Activated CD8-positive, alpha-beta T cell treated with anti-CD3 and anti-CD28 coated beads for 36 hours (primary cell): ENCODE measurements around the gene MDM4. TPM values are rescaled to one million over a fixed set of nuclear protein-coding genes. Genes with fewer than 3 reads are reported as not detected.

Experiments used
- ATAC-seq: fragments of 200-7000 bp; cut with Tn5 transposase; one replicate; pipeline ENCODE4 v1.10.0; 2021; ENCODE audit warnings: mild to moderate bottlenecking, moderate library complexity
- CTCF ChIA-PET: fragments of 350-600 bp; sonication (Branson Sonifier 250); formaldehyde crosslinking; loops from one replicate; lab custom pipeline; 2021; ENCODE audit warnings: antibody characterized with exemption; lab: Charles Lee
- POLR2A ChIA-PET: fragments of 350-600 bp; sonication (Branson Sonifier 250); formaldehyde crosslinking; loops from one replicate; lab custom pipeline; 2021; ENCODE audit warnings: antibody characterized with exemption; lab: Charles Lee
- DNase-seq: peaks from one replicate; pipeline ENCODE4 v3.0.0-alpha.2; 2020
- H3K27ac Mint-ChIP-seq: one replicate; pipeline ENCODE4 v1.8.0; 2021; ENCODE audit warnings: mild to moderate bottlenecking, mixed read lengths
- H3K27me3 Mint-ChIP-seq: one replicate; pipeline ENCODE4 v1.8.0; 2021; ENCODE audit warnings: mixed read lengths
- H3K36me3 Mint-ChIP-seq: one replicate; pipeline ENCODE4 v1.8.0; 2021; ENCODE audit warnings: low read depth, mixed read lengths
- H3K4me1 Mint-ChIP-seq: one replicate; pipeline ENCODE4 v1.8.0; 2021; ENCODE audit warnings: low read depth, mixed read lengths
- H3K4me3 Mint-ChIP-seq: one replicate; pipeline ENCODE4 v1.8.0; 2021; ENCODE audit warnings: mild to moderate bottlenecking, moderate library complexity, mixed read lengths
- H3K9me3 Mint-ChIP-seq: one replicate; pipeline ENCODE4 v1.8.0; 2021; ENCODE audit warnings: mixed read lengths
- intact Hi-C: fragments of 100-400 bp; cut with micrococcal nuclease; formaldehyde crosslinking; loops from one replicate; pipeline ENCODE4 v1.10.0; 2022
- total RNA-seq, 2 experiments: library from RNA; stranded (reverse); gene quantifications; one replicate each; pipeline ENCODE4 v1.2.3, GENCODE V29; 2021
- TF ChIP-seq, protein P1 (sequence below): fragments of 200-600 bp; IDR thresholded peaks from one replicate; pipeline ENCODE4 v1.8.0; 2022; ENCODE audit warnings: antibody characterized with exemption, mild to moderate bottlenecking

MDM4 gene
- total RNA-seq, 2 experiments from 2014 or later: 89.6 to 94.8 TPM

DNA sequence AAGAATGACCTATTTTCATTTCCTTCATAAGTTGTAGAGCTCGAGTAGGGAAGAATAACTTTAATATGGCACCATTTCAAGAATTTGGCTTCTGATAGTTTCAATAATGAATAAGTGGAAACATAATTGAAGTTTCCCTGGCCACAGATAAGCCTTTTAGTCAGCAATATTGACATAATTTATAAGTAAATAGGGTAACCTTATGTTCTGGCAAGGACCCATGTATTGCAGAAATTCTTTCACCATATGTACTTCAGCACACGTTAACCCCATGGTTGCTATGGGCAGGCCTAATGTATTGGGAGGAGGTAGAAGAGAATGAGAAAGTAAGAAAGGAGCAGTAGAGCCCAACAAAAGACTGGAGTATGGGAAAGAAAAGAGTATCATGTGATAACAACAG lies 25.4 kb downstream of the MDM4 start:
- intact Hi-C loops: no loop called here
- TF ChIP-seq, protein P1, sequence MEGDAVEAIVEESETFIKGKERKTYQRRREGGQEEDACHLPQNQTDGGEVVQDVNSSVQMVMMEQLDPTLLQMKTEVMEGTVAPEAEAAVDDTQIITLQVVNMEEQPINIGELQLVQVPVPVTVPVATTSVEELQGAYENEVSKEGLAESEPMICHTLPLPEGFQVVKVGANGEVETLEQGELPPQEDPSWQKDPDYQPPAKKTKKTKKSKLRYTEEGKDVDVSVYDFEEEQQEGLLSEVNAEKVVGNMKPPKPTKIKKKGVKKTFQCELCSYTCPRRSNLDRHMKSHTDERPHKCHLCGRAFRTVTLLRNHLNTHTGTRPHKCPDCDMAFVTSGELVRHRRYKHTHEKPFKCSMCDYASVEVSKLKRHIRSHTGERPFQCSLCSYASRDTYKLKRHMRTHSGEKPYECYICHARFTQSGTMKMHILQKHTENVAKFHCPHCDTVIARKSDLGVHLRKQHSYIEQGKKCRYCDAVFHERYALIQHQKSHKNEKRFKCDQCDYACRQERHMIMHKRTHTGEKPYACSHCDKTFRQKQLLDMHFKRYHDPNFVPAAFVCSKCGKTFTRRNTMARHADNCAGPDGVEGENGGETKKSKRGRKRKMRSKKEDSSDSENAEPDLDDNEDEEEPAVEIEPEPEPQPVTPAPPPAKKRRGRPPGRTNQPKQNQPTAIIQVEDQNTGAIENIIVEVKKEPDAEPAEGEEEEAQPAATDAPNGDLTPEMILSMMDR: no peak
- H3K36me3 Mint-ChIP-seq: peaks cover 74% of the 10 kb centered on the region
- no peak overlapping the region for H3K4me3 Mint-ChIP-seq
- ChIA-PET POLR2A (interaction anchor here (1.0 to 1.4 kb wide), 4 partner anchors 11 to 25 kb away, joined by 3 read pairs; partner anchors contain the start of gene MDM4), CTCF (interaction anchor here (0.7 to 2.1 kb wide), 5 partner anchors 10 to 266 kb away, joined by 3 to 13 read pairs (median 4); no protein-coding TSS in a partner anchor)
- H3K4me1 Mint-ChIP-seq: peaks cover 55% of the 10 kb centered on the region
- no peak for ATAC-seq
- peaks cover 10% of the 10 kb centered on the region for H3K9me3 Mint-ChIP-seq
- DNase-seq: no peak
- H3K27ac Mint-ChIP-seq: peak overlapping the region; percentile 27
- H3K27me3 Mint-ChIP-seq: no peaks in the 10 kb centered on the region

DNA sequence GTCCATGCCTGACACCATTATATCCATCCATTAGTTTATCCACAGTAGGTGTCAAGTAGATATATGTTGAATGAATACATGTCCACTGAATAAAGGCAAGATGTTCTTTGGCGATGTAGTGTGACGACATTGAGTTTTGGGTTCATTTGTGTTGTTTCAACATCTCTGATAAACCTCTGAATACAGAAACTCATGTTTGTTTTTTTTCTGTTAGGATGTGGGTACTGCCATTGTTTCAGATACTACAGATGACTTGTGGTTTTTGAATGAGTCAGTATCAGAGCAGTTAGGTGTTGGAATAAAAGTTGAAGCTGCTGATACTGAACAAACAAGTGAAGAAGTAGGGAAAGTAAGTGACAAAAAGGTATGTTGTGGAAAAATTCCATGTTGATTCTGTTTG lies 28.1 kb downstream of the MDM4 start:
- peaks cover 10% of the 10 kb centered on the region for H3K9me3 Mint-ChIP-seq
- ChIA-PET POLR2A (interaction anchor here (0.6 to 2.0 kb wide), 4 partner anchors 13 to 83 kb away, joined by 3 to 7 read pairs (median 5); no protein-coding TSS in a partner anchor), CTCF (interaction anchor here (0.9 to 1.9 kb wide), 6 partner anchors 21 to 263 kb away, joined by 3 to 14 read pairs (median 5); no protein-coding TSS in a partner anchor)
- intact Hi-C loops: no loop called here
- no peak for DNase-seq
- peaks cover 59% of the 10 kb centered on the region for H3K4me1 Mint-ChIP-seq
- no peaks in the 10 kb centered on the region for H3K27me3 Mint-ChIP-seq
- peak; percentile 94 for ATAC-seq
- TF ChIP-seq, protein P1: no peak
- peak overlapping the region; percentile 59 for H3K27ac Mint-ChIP-seq
- H3K4me3 Mint-ChIP-seq: no peak overlapping the region
- H3K36me3 Mint-ChIP-seq: peaks cover 84% of the 10 kb centered on the region

DNA sequence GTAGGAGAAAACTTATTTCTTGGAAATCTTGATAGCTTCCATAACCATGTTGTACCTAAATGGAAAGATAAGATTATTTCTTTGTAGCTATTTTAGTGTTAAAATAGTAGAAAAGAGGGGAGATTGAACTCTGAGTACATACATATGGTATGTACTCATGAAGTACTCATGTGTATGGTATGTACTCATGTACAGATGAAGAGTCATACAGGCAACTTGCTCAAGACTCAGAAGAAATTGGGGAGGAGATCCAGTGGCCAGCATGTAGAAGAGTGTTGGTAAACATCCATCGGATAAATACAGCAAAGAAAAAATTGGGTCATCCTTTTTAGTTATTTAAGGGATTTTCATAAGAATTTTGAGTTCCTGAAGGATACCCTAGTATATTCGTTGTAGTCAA lies 29.0 kb downstream of the MDM4 start:
- H3K27ac Mint-ChIP-seq: peak overlapping the region; percentile 59
- H3K36me3 Mint-ChIP-seq: peaks cover 87% of the 10 kb centered on the region
- POLR2A ChIA-PET: interaction anchor here (1.3 to 2.0 kb wide), 3 partner anchors 14 to 26 kb away, joined by 5 to 7 read pairs (median 5); no protein-coding TSS in a partner anchor
- ATAC-seq (no peak), DNase-seq (no peak)
- TF ChIP-seq, protein P1: no peak
- H3K9me3 Mint-ChIP-seq: peaks cover 10% of the 10 kb centered on the region
- no peaks in the 10 kb centered on the region for H3K27me3 Mint-ChIP-seq
- no peak overlapping the region for H3K4me3 Mint-ChIP-seq
- intact Hi-C loops: no loop called here
- H3K4me1 Mint-ChIP-seq: peaks cover 59% of the 10 kb centered on the region
- CTCF ChIA-PET: interaction anchor here (0.9 to 2.2 kb wide), 7 partner anchors 14 to 262 kb away, joined by 3 to 14 read pairs (median 5); no protein-coding TSS in a partner anchor

DNA sequence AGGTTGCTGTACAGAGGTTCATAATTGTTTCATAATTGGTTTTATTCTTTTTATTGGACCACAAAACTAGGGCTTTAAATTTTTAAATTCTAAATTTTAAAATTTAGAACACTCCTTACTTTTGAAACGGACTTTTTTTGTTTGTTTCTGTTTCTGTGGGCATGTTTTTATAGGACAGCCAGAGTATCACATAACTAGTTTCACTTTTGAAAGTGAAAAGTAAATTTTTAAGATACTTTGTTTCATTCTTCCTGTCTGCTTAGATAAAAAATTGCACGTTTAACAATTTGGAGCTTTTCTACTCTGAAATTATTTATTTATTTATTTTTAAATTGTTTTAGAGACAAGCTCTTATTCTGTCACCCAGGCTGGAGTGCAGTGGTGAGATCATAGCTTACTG lies 29.7 kb downstream of the MDM4 start:
- peaks cover 59% of the 10 kb centered on the region for H3K4me1 Mint-ChIP-seq
- ATAC-seq (peak; percentile 14), DNase-seq (no peak)
- no peaks in the 10 kb centered on the region for H3K27me3 Mint-ChIP-seq
- peaks cover 88% of the 10 kb centered on the region for H3K36me3 Mint-ChIP-seq
- H3K4me3 Mint-ChIP-seq: peak overlapping the region; percentile 40
- TF ChIP-seq, protein P1: no peak
- H3K27ac Mint-ChIP-seq: peak overlapping the region; percentile 59
- CTCF ChIA-PET: interaction anchor here (0.7 to 2.2 kb wide), 7 partner anchors 10 to 261 kb away, joined by 3 to 7 read pairs (median 3); no protein-coding TSS in a partner anchor
- intact Hi-C loops: no loop called here
- POLR2A ChIA-PET: interaction anchor here (2.0 to 2.1 kb wide), 2 partner anchors 8 to 22 kb away, joined by 5 to 7 read pairs; no protein-coding TSS in a partner anchor
- peaks cover 10% of the 10 kb centered on the region for H3K9me3 Mint-ChIP-seq

DNA sequence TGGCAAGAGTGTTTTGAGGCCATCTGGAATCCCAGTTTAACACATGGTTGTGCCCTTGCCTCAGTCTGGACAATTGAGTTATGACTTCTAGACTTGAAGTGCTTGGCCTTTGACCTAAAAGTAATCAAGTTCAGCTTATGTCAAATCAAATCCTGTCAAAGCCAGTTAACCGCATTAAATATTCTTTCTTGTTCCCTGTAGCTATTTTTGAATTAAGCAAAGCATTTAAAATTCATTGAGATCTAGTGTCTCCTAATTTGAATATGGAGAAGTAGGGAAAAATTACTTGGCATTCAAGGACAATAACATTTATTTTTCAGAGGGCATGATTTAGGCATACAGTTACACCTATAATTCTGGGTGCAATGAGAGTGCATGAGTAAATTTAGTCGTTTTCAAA lies 32.1 kb downstream of the MDM4 start:
- peaks cover 40% of the 10 kb centered on the region for H3K4me1 Mint-ChIP-seq

More for the DNA sequence above, 32.1 kb downstream of the MDM4 start:
- H3K27me3 Mint-ChIP-seq: no peaks in the 10 kb centered on the region
- CTCF ChIA-PET: interaction anchor here (1.4 to 4.1 kb wide), 2 partner anchors 41 to 259 kb away, joined by 3 to 16 read pairs; no protein-coding TSS in a partner anchor
- DNase-seq (no peak), ATAC-seq (no peak)
- H3K4me3 Mint-ChIP-seq: no peak overlapping the region
- POLR2A ChIA-PET: interaction anchor here (0.7 kb wide), 1 partner anchor 879 kb away, joined by 3 read pairs; no protein-coding TSS in a partner anchor
- no peak overlapping the region for H3K27ac Mint-ChIP-seq
- H3K36me3 Mint-ChIP-seq: peaks cover 83% of the 10 kb centered on the region
- intact Hi-C loops: no loop called here
- TF ChIP-seq, protein P1: no peak
- peaks cover 10% of the 10 kb centered on the region for H3K9me3 Mint-ChIP-seq
